ENCODE data around the gene GJA4.

GRCh38 chr1:34822202-34822601 lies 29.4 kb downstream of the GJA4 start:
- TF ChIP-seq GLI4 (tag by site-specific recombination; IDR thresholded peaks at IDR 0.05): no peak
- TF ChIP-seq, protein P1, sequence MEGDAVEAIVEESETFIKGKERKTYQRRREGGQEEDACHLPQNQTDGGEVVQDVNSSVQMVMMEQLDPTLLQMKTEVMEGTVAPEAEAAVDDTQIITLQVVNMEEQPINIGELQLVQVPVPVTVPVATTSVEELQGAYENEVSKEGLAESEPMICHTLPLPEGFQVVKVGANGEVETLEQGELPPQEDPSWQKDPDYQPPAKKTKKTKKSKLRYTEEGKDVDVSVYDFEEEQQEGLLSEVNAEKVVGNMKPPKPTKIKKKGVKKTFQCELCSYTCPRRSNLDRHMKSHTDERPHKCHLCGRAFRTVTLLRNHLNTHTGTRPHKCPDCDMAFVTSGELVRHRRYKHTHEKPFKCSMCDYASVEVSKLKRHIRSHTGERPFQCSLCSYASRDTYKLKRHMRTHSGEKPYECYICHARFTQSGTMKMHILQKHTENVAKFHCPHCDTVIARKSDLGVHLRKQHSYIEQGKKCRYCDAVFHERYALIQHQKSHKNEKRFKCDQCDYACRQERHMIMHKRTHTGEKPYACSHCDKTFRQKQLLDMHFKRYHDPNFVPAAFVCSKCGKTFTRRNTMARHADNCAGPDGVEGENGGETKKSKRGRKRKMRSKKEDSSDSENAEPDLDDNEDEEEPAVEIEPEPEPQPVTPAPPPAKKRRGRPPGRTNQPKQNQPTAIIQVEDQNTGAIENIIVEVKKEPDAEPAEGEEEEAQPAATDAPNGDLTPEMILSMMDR (tag by site-specific recombination; IDR thresholded peaks at IDR 0.05): no peak
- no peak for TF ChIP-seq ZNF19 (tag by site-specific recombination; IDR thresholded peaks at IDR 0.05; ENCODE audit: low read depth)
- TF ChIP-seq ZNF701 (tag by site-specific recombination; IDR thresholded peaks at IDR 0.05): no peak

All from HEK293 (cell line).